Measurements from ENCODE around the gene IL22RA1. TPM values are rescaled to one million over a fixed set of nuclear protein-coding genes. Genes with fewer than 3 reads are reported as not detected.

Gene IL22RA1
- total RNA-seq, 2 donors from 2014 or later, result 0.15 to 0.24 TPM

GRCh38 chr1:24096739-24097103 lies 46.2 kb downstream of the IL22RA1 start:
- H3K27ac ChIP-seq, result peak overlapping the region; percentile 82 to 89
- peaks cover 0 to 49% of the 10 kb centered on the region in 2 donors for H3K4me1 ChIP-seq
- no peak for TF ChIP-seq CTCF (IDR thresholded peaks at IDR 0.05)

GRCh38 chr1:24096009-24096738 lies 46.8 kb downstream of the IL22RA1 start:
- peak overlapping the region; percentile 82 to 89 for H3K27ac ChIP-seq

More at GRCh38 chr1:24096739-24097103, 46.2 kb downstream of the IL22RA1 start:
- Histone ChIP-seq H3K27me3 (no peaks in the 10 kb centered on the region), H3K36me3 (peaks cover 28% of the 10 kb centered on the region), H3K9me3 (no peaks in the 10 kb centered on the region), H3K4me3 (no peak overlapping the region)
- no peak for DNase-seq (ENCODE audit: low spot score)

GRCh38 chr1:24095140-24095859 lies 47.6 kb downstream of the IL22RA1 start:
- peak overlapping the region; percentile 82 to 89 for H3K27ac ChIP-seq
- peaks cover 0 to 42% of the 10 kb centered on the region in 2 donors for H3K4me1 ChIP-seq
- TF ChIP-seq CTCF (IDR thresholded peaks at IDR 0.05), result no peak
- no peak overlapping the region for H3K4me3 ChIP-seq
- DNase-seq (ENCODE audit: low spot score), result no peak
- H3K27me3 ChIP-seq, result no peaks in the 10 kb centered on the region
- peaks cover 39% of the 10 kb centered on the region for H3K36me3 ChIP-seq
- H3K9me3 ChIP-seq, result no peaks in the 10 kb centered on the region

More at GRCh38 chr1:24096009-24096738, 46.8 kb downstream of the IL22RA1 start:
- no peak for TF ChIP-seq CTCF (IDR thresholded peaks at IDR 0.05)
- no peaks in the 10 kb centered on the region for H3K9me3 ChIP-seq
- H3K36me3 ChIP-seq, result peaks cover 34% of the 10 kb centered on the region
- no peak overlapping the region for H3K4me3 ChIP-seq
- DNase-seq (ENCODE audit: low spot score), result no peak
- H3K27me3 ChIP-seq, result no peaks in the 10 kb centered on the region
- peaks cover 0 to 44% of the 10 kb centered on the region in 2 donors for H3K4me1 ChIP-seq

GRCh38 chr1:24094554-24094953 lies 48.4 kb downstream of the IL22RA1 start:
- no peak for DNase-seq (ENCODE audit: low spot score)
- no peaks in the 10 kb centered on the region for H3K27me3 ChIP-seq
- peaks cover 45% of the 10 kb centered on the region for H3K36me3 ChIP-seq
- peaks cover 0 to 36% of the 10 kb centered on the region in 2 donors for H3K4me1 ChIP-seq
- H3K27ac ChIP-seq, result peak overlapping the region; percentile 82 to 89
- no peak for TF ChIP-seq CTCF (IDR thresholded peaks at IDR 0.05)
- no peaks in the 10 kb centered on the region for H3K9me3 ChIP-seq
- H3K4me3 ChIP-seq, result no peak overlapping the region

- H3K27ac ChIP-seq, result peak overlapping the region in 1 of 2 donors; percentile 74
- no peak overlapping the region for H3K4me3 ChIP-seq
- DNase-seq (ENCODE audit: low spot score), result no peak
- TF ChIP-seq CTCF (IDR thresholded peaks at IDR 0.05), result no peak
- peaks cover 53% of the 10 kb centered on the region for H3K36me3 ChIP-seq
- peaks cover 0 to 31% of the 10 kb centered on the region in 2 donors for H3K4me1 ChIP-seq
- H3K9me3 ChIP-seq, result no peaks in the 10 kb centered on the region
- no peaks in the 10 kb centered on the region for H3K27me3 ChIP-seq
These were observed 49.2 kb downstream of the IL22RA1 start for GRCh38 chr1:24093732-24094131.

Data from right atrium auricular region (tissue), 2 donors.